Stimulated activated CD4-positive, alpha-beta T cell treated with anti-CD3 and anti-CD28 coated beads, TNF-alpha, amount 100 ng/mL, for 24 hours (primary cell): ENCODE results near the gene C12orf43.

Experiments
- DNase-seq, 3 experiments: peaks; one replicate each; pipeline ENCODE4 v3.0.0-alpha.2; 2020; ENCODE audit warnings: low read depth in 3 of 3

Gene C12orf43

DNA sequence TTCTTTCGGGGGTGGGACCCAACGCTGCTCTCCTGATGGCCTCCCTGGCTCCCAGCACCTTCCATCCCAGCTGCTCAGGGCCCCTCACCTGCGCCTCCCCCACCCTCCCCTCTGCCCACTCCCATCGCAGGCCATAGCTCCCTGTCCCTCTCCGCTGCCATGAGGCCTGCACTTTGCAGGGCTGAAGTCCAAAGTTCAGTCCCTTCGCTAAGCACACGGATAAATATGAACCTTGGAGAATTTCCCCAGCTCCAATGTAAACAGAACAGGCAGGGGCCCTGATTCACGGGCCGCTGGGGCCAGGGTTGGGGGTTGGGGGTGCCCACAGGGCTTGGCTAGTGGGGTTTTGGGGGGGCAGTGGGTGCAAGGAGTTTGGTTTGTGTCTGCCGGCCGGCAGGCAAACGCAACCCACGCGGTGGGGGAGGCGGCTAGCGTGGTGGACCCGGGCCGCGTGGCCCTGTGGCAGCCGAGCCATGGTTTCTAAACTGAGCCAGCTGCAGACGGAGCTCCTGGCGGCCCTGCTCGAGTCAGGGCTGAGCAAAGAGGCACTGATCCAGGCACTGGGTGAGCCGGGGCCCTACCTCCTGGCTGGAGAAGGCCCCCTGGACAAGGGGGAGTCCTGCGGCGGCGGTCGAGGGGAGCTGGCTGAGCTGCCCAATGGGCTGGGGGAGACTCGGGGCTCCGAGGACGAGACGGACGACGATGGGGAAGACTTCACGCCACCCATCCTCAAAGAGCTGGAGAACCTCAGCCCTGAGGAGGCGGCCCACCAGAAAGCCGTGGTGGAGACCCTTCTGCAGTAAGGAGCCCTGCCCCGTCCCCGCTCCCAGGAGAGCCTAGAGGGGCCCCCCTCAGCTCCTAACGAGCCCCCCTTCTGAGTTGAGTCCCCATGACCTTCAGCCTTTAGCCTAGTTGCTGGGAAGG lies 37.7 kb downstream of the C12orf43 start, which contains the start of gene HNF1A:
Gene HNF1A (plus strand): TSS at position 248 of the 924 bp plus-strand sequence. CDS start 226 bp downstream, at position 474.
- no peak for DNase-seq

DNA sequence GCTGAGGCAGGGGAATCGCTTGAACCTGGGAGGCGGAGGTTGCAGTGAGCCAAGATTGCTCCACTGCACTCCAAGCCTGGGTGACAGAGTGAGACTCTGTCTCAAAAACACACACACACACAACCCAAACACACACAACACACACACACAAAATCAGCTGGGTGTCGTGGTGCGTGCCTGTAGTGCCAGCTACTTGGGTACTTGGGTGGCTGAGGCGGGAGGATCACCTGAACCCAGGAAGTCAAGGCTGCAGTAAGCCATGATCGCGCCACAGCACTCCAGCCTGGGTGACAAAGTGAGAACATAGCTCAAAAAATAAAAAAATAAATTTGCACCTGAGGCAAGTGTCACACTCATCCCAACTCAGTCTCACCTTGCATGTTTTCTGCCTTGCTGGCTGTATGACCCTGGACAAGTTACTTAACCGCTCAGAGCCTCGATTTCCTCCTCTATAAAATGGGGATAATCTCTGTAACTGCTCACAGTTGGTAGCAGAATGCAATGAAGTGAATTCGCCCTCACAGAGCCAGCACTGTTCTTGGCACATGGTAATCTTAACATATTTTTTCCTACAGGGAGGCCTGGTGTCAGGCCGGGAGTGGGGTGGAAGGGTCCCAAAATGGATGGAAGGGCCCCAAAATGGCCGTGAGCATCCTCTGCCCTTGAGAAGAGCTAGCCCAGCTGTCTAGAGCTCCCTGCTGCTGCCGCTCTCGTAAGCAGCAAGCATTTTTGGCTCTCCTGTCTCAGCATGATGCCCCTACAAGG lies 38.6 kb downstream of the C12orf43 start:
- DNase-seq: no peak

DNA sequence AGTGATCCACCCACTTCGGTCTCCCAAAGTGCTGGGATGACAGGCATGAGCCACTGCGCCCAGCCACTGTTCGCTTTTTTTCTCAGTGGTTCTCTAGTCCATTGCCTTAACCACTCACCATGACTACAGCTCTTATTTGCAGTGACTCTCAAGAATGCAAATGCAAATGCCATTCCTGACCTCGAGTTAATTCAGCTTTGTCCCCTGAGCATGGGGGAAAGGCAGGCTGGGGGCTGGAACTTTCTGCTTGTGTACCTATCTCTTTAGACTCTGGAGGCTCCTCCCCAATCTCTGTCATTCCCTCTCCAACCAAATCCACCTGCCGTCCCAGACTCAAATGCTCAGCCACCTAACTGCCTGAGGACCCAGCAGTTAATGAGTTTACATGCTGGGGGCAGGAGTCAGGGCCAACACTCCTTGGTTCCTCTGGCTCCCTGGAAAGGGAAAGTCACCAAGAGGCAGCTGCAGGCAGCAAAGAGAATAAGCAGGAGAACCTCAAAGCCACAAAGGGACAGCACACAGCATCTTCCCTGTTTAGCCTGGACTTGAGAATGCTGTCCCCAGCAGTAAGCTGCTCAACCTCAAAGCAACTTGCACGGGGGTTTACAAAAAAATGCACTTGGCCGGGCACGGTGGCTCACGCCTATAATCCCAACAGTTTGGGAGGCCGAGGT lies 43.3 kb downstream of the C12orf43 start:
- DNase-seq: no peak

DNA sequence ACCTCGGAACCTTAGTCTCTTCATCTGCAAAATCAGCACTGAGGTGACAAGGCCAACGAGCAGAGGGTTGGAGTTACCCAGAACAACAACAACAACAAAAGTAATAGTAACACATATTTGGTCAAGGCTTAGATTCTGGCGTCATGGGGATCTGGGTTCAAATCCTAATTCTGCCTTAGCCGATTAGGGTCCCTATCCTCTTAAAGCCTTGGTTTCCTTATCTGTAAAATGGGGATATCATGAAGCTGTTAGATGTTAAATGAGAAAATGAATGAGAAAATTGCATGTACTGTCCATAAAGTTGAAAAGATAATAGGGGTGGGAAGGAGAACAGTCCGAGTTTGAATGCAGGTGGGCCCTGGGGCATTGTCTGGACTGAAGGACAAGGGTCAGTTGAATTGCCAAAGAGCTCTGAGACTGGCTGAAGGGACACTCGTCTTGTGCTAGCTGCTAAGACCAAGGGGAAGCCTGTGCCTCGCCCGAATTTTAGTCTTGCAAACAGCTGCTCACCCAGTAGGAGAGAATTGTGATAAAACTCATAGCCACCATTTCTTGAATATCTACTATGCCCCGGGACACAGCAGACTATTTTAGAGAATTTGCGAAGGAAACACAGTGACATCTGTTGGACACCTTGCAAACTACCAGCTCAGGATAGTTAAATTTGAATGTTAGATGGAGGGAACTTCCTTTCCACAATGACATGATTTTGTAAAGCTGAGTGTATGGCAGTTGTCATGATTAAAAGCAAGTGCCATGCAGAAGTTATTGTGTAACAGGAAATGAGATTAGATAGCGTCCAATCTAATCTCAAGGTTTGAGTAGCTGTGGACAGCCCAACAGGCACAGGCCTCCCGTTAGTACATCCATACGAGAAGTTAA lies 44.7 kb downstream of the C12orf43 start:
- no peak for DNase-seq

DNA sequence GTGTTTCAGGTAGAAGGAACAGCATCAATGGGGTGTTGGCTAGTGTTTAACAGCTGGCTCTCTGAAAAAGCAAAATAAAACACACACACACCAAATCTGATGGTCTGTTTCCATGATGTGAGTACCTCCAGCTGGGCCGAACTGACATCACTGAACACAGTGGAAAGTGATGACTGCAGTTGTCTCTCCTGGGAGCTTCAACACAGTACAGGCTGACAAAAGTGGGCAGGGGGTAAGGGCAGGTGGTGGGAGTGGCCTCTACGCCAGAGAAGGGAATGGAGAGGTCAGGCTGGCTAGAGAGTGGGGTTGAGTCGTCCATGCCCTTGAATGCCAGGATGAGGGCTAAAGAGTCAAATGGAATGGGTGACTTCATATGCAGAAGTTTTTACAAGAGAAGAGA lies 46.0 kb downstream of the C12orf43 start:
- no peak for DNase-seq

DNA sequence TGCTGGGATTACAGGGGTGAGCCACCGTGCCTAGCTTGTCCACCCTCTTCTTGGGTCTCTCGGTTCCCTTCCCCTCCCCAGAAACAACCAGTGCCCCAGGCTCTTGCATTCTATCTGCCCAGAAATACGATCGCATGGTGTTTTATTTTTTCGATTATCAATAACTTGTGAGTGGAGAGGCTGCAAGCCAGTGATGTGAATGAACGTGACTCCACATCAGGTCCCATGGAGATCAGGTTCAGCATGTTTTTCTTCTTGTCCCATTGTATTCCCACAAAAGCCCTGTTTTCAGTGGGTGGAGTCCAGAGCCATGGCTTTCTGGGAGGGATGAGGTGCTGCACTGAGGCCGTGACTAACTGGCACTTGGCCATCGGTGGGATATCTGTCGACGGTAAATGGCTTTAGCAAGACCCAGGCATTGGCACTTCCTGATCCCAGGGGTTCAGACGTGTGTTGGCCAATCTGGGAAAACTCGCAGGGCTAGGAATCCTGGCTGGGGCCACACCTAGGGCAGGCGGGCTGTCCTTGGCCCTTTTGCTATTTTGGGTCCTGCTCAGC lies 50.7 kb downstream of the C12orf43 start:
- DNase-seq: no peak

DNA sequence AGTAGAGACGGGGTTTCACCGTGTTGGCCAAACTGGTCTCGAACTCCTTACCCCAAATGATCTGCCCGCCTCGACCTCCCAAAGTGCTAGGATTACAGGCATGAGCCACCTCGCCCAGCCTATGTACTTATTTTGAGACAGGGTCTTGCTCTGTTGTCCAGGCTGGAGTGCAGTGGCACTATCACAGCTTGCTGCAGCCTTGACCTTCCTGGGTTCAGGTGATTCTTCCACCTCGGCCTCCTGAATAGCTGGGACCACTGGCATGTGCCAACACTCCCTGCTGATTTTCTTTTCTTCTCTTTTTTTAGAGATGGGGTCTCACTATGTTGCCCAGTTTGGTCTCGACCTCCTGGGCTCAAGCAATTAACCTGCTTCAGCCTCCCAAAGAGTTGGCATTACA lies 52.0 kb downstream of the C12orf43 start:
- no peak for DNase-seq

DNA sequence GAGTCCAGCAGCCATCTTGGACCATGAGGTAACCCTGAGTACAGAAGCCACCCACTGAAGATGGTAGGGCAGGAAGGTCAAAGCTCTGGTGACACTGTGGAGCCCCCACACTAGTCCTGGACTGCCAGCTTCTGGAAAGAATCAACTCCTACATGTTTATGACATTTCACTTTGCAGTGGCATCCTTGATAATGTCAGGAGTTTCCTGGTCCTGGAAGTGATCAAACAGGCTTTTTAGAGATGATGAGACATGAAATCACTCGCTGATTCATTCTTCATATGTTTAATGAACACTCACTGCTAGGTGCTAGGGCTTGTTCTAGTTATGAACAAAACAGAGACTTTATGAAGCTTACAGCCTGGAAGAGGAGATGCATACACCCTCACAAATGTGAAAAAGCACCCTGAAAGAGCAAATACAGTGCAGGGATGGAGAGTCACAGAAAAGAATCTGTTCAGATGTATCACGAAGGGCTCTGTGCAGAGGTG lies 53.7 kb downstream of the C12orf43 start:
- no peak for DNase-seq

DNA sequence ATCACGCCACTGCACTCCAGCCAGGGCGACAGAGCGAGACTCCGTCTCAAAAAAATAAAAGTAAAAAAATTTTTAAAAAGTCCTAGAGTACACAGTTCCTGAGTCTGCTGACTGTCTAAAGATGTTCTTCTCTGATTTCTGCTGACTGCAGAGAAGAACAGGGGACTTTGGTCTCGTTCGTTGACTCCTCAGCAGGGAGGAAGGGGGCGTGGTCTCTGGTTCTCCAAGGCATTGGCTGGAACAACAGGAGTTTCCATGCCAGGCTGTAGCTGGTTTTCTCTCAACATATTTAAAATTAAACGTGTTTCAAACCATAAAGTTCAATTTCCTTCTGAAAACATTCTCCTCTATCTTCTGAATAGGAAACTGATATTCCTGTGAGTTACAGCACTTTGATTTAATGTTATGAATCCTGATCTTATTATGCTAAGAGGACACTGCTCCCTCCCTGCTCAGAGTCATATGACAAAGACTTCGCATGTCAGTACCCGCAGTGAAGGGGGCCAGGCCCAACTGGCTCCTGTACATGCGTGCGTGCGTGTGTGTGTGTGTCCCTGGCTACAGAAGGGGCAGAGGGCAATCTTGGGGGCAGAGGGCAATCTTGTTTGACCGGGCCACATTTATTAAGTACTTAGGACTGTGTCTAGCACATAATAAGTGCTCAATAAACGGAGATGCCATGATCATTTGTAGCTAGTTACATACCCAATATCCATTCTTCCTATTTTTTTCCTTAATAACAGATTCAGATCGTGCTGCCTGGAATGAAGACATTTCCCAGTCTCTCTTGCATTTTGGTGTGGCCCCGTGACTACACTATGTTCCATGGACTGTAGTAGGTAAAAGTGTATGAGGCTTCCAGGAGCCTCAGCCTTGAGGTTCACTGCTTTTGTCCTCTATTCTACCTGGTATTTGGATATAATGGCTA lies 54.4 kb downstream of the C12orf43 start:
- no peak for DNase-seq

DNA sequence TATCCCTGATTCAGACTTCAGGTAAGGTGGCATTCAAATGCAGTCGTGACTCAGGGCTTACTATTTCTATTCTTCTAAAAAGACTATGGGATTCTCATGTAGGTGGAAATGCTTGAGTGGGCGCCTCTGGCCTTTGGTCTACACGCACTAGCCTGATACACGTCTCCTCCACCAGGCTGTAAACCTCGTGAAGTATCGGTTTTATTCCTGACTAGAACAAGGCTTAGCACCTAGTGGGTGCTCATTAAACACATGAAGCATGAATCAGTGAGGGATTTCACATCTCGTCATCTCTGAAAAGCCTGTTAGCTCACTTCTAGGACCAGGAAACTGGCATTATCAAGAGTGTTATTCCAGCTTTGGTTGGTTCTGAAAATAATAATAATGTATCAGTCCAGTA lies 55.6 kb downstream of the C12orf43 start:
- DNase-seq: peak in 1 of 3 experiments; percentile 17

DNA sequence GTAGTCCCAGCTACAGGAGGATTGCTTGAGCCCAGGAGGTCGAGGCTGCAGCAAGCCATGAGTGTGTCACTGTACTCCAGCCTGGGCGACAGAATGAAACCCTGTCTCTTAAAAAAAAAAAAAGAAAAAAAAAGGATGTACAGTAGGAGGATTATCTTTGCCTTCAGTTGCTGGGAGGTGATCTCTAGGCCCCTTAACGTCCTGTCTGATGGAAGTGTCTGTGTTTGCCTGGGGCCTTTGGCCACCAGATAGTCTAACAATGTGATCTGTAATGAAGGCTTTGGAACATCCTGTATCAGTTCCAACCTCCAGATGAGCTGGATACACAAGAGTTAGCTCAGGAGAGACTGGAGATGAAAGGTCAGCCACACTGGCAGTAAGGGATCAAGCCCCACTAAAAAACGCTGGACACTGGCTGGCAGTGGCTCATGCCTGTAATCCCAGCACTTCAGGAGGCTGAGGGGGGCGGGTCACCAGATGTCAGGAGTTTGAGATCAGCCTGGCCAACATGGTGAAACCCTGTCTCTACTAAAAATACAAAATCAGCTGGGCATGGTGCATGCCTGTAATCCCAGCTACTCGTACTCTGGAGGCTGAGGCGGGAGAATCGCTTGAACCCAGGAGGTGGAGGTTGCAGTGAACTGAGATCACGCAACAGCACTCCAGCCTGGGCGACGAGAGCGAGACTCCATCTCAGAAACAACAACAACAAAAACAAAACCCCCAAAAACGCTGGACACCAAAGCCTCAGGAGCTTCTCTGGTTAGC lies 57.0 kb downstream of the C12orf43 start:
- no peak for DNase-seq

DNA sequence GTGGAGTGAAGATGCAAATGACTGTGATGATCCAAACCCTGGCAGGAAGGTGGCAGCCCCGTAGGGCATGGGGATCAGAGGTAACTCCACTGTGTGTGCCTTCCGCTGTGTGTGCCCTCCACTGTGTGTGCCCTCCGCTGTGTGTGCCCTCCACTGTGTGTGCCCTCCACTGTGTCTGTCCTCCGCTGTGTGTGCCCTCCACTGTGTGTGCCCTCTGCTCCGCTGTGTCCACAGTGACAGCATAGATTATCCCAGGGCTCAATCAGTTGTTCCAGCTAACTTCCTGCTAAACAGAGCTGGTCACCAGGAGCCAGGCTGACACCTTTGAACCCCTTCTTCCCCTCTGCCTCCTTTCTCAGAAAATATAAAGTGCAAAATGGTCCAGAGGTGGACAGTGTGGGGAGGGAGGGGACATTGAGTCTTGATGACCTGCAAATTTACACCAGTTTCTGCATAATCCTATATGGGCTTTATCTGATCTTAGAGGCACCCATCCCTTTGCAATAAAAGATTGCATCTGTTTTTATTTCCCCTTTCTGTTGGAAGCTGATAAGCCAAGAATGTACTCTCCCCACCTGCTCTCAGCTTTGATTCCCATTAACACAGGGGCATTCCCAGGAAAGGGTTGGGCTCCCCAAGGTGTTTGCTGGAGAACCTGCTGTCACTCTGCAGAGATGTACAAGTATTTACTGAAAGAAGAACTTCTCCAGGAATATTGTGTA lies 59.5 kb downstream of the C12orf43 start:
- DNase-seq: no peak

DNA sequence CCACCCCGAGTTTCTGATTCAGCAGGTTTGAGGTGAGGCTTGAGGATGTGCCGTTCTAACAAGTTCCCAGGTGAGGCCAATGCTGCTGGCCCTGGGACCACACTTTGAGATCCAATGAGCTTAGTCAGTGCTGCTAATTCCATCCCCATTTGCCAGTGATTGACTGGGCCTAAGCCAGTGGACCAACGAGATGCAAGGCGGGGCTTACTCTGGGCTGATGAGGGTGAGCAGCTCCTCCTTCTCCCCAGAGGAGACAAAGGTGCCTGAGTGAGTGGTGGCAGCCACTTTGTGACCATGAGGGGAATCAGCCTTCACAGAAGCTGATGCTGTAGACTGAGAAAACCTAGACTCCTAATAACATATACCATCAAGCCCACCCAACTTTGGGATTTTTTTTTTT lies 61.1 kb downstream of the C12orf43 start:
- no peak for DNase-seq

DNA sequence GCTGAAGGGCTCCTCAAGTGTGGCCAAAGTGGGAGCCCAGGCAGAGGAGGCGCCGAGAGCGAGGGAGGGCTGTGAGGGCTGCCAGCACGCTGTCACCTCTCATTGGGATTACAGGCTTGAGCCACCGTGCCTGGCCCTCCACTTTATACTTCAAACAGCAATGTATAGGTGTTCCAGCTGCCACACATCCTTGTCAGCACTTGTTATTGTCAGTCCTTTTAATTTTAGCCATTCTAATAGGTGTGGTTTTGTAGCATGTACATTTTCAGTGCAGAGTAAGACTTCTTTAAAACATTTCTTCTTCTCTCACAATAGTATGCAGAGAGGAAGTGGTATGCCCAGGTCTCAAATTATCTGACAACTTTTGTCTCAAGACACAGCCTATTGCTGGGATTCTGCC lies 65.5 kb downstream of the C12orf43 start:
- no peak for DNase-seq
